Smooth muscle cell (in vitro differentiated cells): ENCODE measurements around the gene SYNRG. TPM values are rescaled to one million over a fixed set of nuclear protein-coding genes. Genes with fewer than 3 reads are reported as not detected.

ENCODE experiments used
- DNase-seq: peaks from one replicate; lab custom pipeline; 2025; ENCODE audit not compliant: unreplicated experiment; lab: John Stamatoyannopoulos, UW
- H2AFZ ChIP-seq: fragments of 200-600 bp; sonication (generic); 2 replicates; pipeline ENCODE4 v1.6.0; 2016; ENCODE audit warnings: antibody characterized with exemption, low read depth, mild to moderate bottlenecking
- H3F3A ChIP-seq: fragments of 200-600 bp; sonication (generic); 2 replicates; pipeline ENCODE4 v1.6.0; 2017; ENCODE audit warnings: antibody characterized with exemption, low read depth
- H3K27ac ChIP-seq: fragments of 200-600 bp; sonication (generic); 2 replicates; pipeline ENCODE4 v1.5.1; 2016; ENCODE audit warnings: low read depth, mild to moderate bottlenecking
- H3K27me3 ChIP-seq: fragments of 200-600 bp; sonication (generic); 2 replicates; pipeline ENCODE4 v1.6.1; 2016; ENCODE audit warnings: low read depth, mild to moderate bottlenecking
- H3K36me3 ChIP-seq: fragments of 200-600 bp; sonication (generic); 2 replicates; pipeline ENCODE4 v1.5.1; 2016; ENCODE audit warnings: low read depth
- H3K4me1 ChIP-seq: fragments of 200-600 bp; sonication (generic); 2 replicates; pipeline ENCODE4 v1.5.1; 2016; ENCODE audit warnings: low read depth
- H3K4me2 ChIP-seq: fragments of 200-600 bp; sonication (generic); 2 replicates; pipeline ENCODE4 v1.6.0; 2016; ENCODE audit warnings: mild to moderate bottlenecking
- H3K4me3 ChIP-seq: fragments of 200-600 bp; sonication (generic); 2 replicates; pipeline ENCODE4 v1.5.1; 2016; ENCODE audit warnings: mild to moderate bottlenecking
- H3K79me2 ChIP-seq: fragments of 200-600 bp; sonication (generic); 2 replicates; pipeline ENCODE4 v1.6.0; 2016; ENCODE audit warnings: low read depth, mild to moderate bottlenecking
- H3K9ac ChIP-seq: fragments of 200-600 bp; sonication (generic); 2 replicates; pipeline ENCODE4 v1.6.0; 2016; ENCODE audit warnings: low read depth
- H3K9me3 ChIP-seq: fragments of 200-600 bp; sonication (generic); replicated peaks from 2 replicates; pipeline ENCODE4 v1.5.1; 2016; ENCODE audit warnings: low read depth
- H4K20me1 ChIP-seq: fragments of 200-600 bp; sonication (generic); 2 replicates; pipeline ENCODE4 v1.6.0; 2016; ENCODE audit warnings: low read depth
- WGBS: methylation state at CpG from one replicate; pipeline ENCODE4 v1.1.7; 2016; ENCODE audit warnings: low lambda C conversion rate; 5-methylcytosine and 5-hydroxymethylcytosine counted together
- polyA plus RNA-seq: library from polyadenylated mRNA; unstranded; fragments of >200 nt; fragmentation: Nextera tagmentation; extraction: Ambion mirVana; gene quantifications from 2 replicates; pipeline ENCODE4 v1.2.1, GENCODE V29; 2016
- total RNA-seq: library from RNA; depleted of rRNA; stranded (reverse); fragments of >200 nt; gene quantifications from 2 replicates; pipeline ENCODE4 v1.2.3, GENCODE V29; 2014
- TF ChIP-seq, protein P1 (sequence below): fragments of 200-600 bp; sonication (generic); IDR thresholded peaks from 2 replicates; pipeline ENCODE4 v1.5.1; 2017; ENCODE audit warnings: borderline replicate concordance, mild to moderate bottlenecking, antibody characterized with exemption; ENCODE audit not compliant: insufficient read depth, poor library complexity, severe bottlenecking

The SYNRG gene
- total and polyA plus RNA-seq, 2 experiments from 2014 or later, result 16.2 to 18.9 TPM

DNA sequence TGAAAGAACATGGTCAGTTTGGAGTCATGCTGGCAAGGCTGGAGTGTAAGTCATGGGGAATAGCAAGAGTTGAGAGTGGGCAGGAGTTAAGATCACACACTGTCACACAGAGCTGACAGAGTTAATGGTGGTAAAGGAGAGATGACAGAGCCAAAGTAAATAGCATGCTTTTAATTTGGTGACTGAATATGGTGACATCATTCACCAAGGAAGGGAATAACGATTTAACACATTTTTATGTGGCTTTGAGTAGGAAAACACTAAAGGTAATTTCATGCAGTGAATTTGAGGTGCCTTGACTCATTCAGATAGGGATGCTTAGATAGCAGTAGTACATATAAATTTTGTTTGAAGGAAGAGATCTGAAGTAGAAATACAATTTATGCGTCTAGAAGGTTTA lies 42.1 kb downstream of the SYNRG start:
- no peaks in the 10 kb centered on the region for H3K79me2 ChIP-seq
- H4K20me1 ChIP-seq, result peaks cover 13% of the 10 kb centered on the region
- H3K9me3 ChIP-seq, result no peaks in the 10 kb centered on the region
- H3K4me1 ChIP-seq, result no peaks in the 10 kb centered on the region
- H3K4me2 ChIP-seq, result no peak overlapping the region
- H3K36me3 ChIP-seq, result peaks cover 32% of the 10 kb centered on the region
- no peaks in the 10 kb centered on the region for H3K27me3 ChIP-seq
- no peak overlapping the region for H3K9ac ChIP-seq
- TF ChIP-seq, protein P1, sequence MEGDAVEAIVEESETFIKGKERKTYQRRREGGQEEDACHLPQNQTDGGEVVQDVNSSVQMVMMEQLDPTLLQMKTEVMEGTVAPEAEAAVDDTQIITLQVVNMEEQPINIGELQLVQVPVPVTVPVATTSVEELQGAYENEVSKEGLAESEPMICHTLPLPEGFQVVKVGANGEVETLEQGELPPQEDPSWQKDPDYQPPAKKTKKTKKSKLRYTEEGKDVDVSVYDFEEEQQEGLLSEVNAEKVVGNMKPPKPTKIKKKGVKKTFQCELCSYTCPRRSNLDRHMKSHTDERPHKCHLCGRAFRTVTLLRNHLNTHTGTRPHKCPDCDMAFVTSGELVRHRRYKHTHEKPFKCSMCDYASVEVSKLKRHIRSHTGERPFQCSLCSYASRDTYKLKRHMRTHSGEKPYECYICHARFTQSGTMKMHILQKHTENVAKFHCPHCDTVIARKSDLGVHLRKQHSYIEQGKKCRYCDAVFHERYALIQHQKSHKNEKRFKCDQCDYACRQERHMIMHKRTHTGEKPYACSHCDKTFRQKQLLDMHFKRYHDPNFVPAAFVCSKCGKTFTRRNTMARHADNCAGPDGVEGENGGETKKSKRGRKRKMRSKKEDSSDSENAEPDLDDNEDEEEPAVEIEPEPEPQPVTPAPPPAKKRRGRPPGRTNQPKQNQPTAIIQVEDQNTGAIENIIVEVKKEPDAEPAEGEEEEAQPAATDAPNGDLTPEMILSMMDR, result no peak
- no peaks in the 10 kb centered on the region for H3F3A ChIP-seq
- no peak overlapping the region for H2AFZ ChIP-seq
- H3K4me3 ChIP-seq, result no peak overlapping the region
- 97% methylated on average over 2 of the region's 2 CpGs for WGBS
- no peak for DNase-seq
- no peak overlapping the region for H3K27ac ChIP-seq

DNA sequence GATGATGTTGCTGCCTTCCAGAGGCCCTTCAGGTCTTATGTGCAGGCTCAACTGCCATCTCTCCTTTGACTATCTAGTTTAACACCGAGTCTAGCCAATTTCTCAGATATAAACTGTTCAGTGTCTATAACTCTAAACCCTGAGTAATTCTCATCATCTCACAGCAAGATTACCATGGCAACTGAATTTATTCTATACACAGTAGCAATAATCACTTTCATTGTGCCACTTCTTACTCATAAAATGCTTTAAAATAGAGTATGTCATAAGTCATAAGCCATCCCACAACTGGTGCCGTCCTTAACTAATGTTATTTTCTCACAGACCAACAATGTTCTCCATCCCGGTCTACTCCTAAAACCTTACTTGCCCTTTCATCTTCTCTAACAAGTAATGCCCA lies 45.0 kb downstream of the SYNRG start:
- peaks cover 40% of the 10 kb centered on the region for H3K36me3 ChIP-seq
- no peaks in the 10 kb centered on the region for H4K20me1 ChIP-seq
- TF ChIP-seq, protein P1, result no peak
- H3K4me2 ChIP-seq, result no peak overlapping the region
- no peaks in the 10 kb centered on the region for H3F3A ChIP-seq
- H3K4me3 ChIP-seq, result no peak overlapping the region
- H3K27me3 ChIP-seq, result no peaks in the 10 kb centered on the region
- no peak overlapping the region for H2AFZ ChIP-seq
- DNase-seq, result no peak
- no peak overlapping the region for H3K27ac ChIP-seq
- H3K4me1 ChIP-seq, result no peaks in the 10 kb centered on the region
- H3K9me3 ChIP-seq, result no peaks in the 10 kb centered on the region
- 93% methylated on average over 3 of the region's 3 CpGs for WGBS
- H3K79me2 ChIP-seq, result no peaks in the 10 kb centered on the region
- H3K9ac ChIP-seq, result no peak overlapping the region

- no peaks in the 10 kb centered on the region for H4K20me1 ChIP-seq
- H3K36me3 ChIP-seq, result peaks cover 39% of the 10 kb centered on the region
- DNase-seq, result no peak
- H2AFZ ChIP-seq, result no peak overlapping the region
- H3K79me2 ChIP-seq, result no peaks in the 10 kb centered on the region
- 91% methylated on average over 5 of the region's 5 CpGs for WGBS
- H3K9me3 ChIP-seq, result no peaks in the 10 kb centered on the region
- no peak overlapping the region for H3K4me3 ChIP-seq
- H3K9ac ChIP-seq, result no peak overlapping the region
- no peak overlapping the region for H3K4me2 ChIP-seq
- no peaks in the 10 kb centered on the region for H3K27me3 ChIP-seq
- H3F3A ChIP-seq, result no peaks in the 10 kb centered on the region
- H3K4me1 ChIP-seq, result no peaks in the 10 kb centered on the region
- H3K27ac ChIP-seq, result no peak overlapping the region
- TF ChIP-seq, protein P1, result no peak
These were observed 47.0 kb downstream of the SYNRG start for GRCh38 chr17:37562016-37562745.

DNA sequence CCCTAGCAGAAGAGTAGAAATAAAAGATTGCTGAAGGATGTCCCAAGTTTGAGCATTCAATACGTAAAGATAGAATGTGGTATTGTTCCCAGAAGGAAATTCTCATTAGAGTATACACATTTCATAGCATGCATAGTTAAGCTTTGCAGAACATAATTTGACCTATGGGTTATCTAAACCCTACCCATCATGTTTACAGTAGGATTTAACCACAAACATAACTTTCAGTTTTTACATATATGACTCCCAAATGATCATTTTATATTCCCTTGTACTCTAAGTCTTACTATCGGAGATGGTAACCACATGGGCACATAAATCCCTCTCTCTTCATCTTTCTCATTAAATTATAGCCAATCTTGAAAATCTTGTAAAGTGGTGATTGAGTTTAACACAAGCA lies 50.9 kb downstream of the SYNRG start:
- 94% methylated on average over 2 of the region's 2 CpGs for WGBS
- DNase-seq, result no peak
- Histone ChIP-seq H4K20me1 (no peaks in the 10 kb centered on the region), H3F3A (no peaks in the 10 kb centered on the region), H3K9me3 (no peaks in the 10 kb centered on the region), H3K4me1 (no peaks in the 10 kb centered on the region), H3K27ac (no peak overlapping the region), H3K27me3 (no peaks in the 10 kb centered on the region), H3K4me3 (no peak overlapping the region), H3K9ac (no peak overlapping the region), H3K4me2 (no peak overlapping the region), H3K36me3 (peaks cover 31% of the 10 kb centered on the region), H3K79me2 (no peaks in the 10 kb centered on the region), H2AFZ (no peak overlapping the region)
- TF ChIP-seq, protein P1, result no peak
